Gastrocnemius medialis (tissue), 4 donors: ENCODE results near the gene RADIL. TPM values are rescaled to one million over a fixed set of nuclear protein-coding genes. Genes with fewer than 3 reads are reported as not detected.

Experiments
- ATAC-seq, 2 donors: fragments of 150-250 bp; one replicate each; pipeline ENCODE4 v1.9.1; 2016
- DNase-seq, 2 donors: peaks; one replicate each; pipeline ENCODE4 v3.0.0-alpha.2; 2019
- H3K27ac ChIP-seq, 4 donors: fragments of 200-600 bp; sonication (generic); 1 replicate in 1 of 4; 2 replicates in 3 of 4; pipeline ENCODE4 v1.5.1; 2016 to 2018; ENCODE audit warnings: mild to moderate bottlenecking in 2 of 4, moderate library complexity in 1 of 4
- H3K27me3 ChIP-seq, 3 donors: fragments of 200-600 bp; sonication (generic) in 2 of 3; 1 replicate in 1 of 3; 2 replicates in 2 of 3; pipeline versions ENCODE4 v1.5.1 to v1.6.0; 2016 to 2019; ENCODE audit warnings: mild to moderate bottlenecking in 1 of 3, moderate library complexity in 1 of 3
- H3K36me3 ChIP-seq, 2 donors: fragments of 200-600 bp; sonication (generic) in 1 of 2; one replicate each; pipeline ENCODE4 v1.5.1; 2017 to 2018
- H3K4me1 ChIP-seq, 2 donors: fragments of 200-600 bp; sonication (generic) in 1 of 2; one replicate each; pipeline ENCODE4 v1.5.1; 2016 to 2017; ENCODE audit warnings: mild to moderate bottlenecking in 2 of 2
- H3K4me3 ChIP-seq, 4 donors: fragments of 200-600 bp; sonication (generic) in 3 of 4; 1 replicate in 1 of 4; 2 replicates in 3 of 4; pipeline ENCODE4 v1.5.1; 2016 to 2019; ENCODE audit warnings: mild to moderate bottlenecking in 2 of 4
- H3K9me3 ChIP-seq, 3 donors: fragments of 200-600 bp; sonication (generic) in 2 of 3; 1 replicate in 1 of 3; 2 replicates in 2 of 3; pipeline ENCODE4 v1.5.1; 2016 to 2019
- POLR2A ChIP-seq, 2 donors: fragments of 450-650 bp; IDR thresholded peaks; one replicate each; pipeline ENCODE4 v1.6.1; 2017; ENCODE audit warnings: antibody characterized with exemption in 2 of 2, mild to moderate bottlenecking in 2 of 2, moderate library complexity in 2 of 2
- in situ Hi-C, 4 donors: fragments of 200-750 bp; cut with MboI; loops; one replicate each; pipeline versions ENCODE4 v1.15.0 to v1.8.0; 2017; ENCODE audit warnings: low sequenced_read_pairs in 4 of 4
- intact Hi-C: fragments of 100-400 bp; cut with DNase I; formaldehyde crosslinking; loops from one replicate; pipeline ENCODE4 v1.15.1; 2023; ENCODE audit warnings: low total_unique reads
- total RNA-seq, 4 donors: library from RNA; depleted of rRNA; stranded (reverse); fragments of >200 nt; gene quantifications; one replicate each; pipeline versions ENCODE4 v1.1.0 to v1.2.3, GENCODE V29; 2016
- TF ChIP-seq, protein P1 (sequence below), 5 experiments: fragments of 450-650 bp in 3 of 5; fragments of 200-600 bp in 2 of 5; sonication (generic) in 2 of 5; IDR thresholded peaks in 4 of 5; conservative IDR thresholded peaks in 1 of 5; 1 replicate in 4 of 5; 2 replicates in 1 of 5; pipeline ENCODE4 v1.5.1; 2016 to 2019; ENCODE audit warnings: antibody characterized with exemption in 5 of 5, mild to moderate bottlenecking in 3 of 5, moderate library complexity in 3 of 5

Gene RADIL
- total RNA-seq, 4 donors from 2014 or later, result 2.1 to 12.1 (median 5.0) TPM

DNA sequence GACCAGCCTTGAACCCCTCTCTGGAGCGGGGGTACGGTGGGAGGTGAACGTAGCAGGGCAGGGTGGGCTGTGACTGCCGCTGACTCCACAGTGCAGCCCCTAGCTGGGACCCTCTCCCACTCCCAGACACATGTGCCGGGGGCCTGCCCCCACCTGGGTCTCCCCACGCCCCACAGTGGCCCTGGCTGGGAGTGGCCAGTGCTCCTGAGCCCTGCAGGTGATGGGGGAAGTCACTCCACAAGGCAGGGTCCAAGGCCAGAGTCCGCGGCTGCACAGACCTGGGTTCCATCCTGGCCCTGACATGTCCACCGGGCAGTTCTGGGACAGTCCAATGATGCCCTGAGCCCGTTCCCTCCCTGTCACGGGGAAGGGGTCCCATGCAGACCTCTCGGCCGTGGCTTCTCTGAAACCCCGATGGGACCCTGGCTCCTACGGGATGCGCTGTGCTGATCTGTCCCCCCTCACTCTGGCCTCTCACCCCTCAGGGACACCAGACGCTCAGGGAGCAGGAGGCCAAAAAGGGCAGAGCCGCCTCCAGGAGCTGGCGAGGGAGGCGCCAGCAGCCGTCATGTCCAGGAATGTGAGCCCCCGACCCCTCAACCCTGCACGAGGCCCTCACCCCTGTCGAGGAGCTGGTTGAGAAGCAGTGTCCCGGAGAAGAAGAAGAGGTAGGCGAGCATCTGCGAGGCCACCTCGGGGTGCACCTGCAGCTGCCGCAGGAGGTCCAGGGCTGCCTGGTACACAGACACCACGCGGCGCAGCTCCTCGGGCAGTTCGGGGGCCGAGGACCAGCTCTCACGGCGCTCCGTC is 67.7 kb downstream of the RADIL start:
- no peak for TF ChIP-seq POLR2A (IDR thresholded peaks at IDR 0.05)
- TF ChIP-seq, protein P1, sequence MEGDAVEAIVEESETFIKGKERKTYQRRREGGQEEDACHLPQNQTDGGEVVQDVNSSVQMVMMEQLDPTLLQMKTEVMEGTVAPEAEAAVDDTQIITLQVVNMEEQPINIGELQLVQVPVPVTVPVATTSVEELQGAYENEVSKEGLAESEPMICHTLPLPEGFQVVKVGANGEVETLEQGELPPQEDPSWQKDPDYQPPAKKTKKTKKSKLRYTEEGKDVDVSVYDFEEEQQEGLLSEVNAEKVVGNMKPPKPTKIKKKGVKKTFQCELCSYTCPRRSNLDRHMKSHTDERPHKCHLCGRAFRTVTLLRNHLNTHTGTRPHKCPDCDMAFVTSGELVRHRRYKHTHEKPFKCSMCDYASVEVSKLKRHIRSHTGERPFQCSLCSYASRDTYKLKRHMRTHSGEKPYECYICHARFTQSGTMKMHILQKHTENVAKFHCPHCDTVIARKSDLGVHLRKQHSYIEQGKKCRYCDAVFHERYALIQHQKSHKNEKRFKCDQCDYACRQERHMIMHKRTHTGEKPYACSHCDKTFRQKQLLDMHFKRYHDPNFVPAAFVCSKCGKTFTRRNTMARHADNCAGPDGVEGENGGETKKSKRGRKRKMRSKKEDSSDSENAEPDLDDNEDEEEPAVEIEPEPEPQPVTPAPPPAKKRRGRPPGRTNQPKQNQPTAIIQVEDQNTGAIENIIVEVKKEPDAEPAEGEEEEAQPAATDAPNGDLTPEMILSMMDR (IDR thresholded peaks at IDR 0.05 in 4 of 5, conservative IDR thresholded peaks at IDR 0.05 in 1 of 5), result no peak
- Histone ChIP-seq H3K4me1 (no peaks in the 10 kb centered on the region), H3K27ac (no peak overlapping the region), H3K27me3 (no peaks in the 10 kb centered on the region), H3K4me3 (no peak overlapping the region), H3K9me3 (no peaks in the 10 kb centered on the region), H3K36me3 (no peaks in the 10 kb centered on the region)
- in situ Hi-C loops (no loop called here), intact Hi-C loops (no loop called here)
- ATAC-seq (no peak), DNase-seq (no peak)

DNA sequence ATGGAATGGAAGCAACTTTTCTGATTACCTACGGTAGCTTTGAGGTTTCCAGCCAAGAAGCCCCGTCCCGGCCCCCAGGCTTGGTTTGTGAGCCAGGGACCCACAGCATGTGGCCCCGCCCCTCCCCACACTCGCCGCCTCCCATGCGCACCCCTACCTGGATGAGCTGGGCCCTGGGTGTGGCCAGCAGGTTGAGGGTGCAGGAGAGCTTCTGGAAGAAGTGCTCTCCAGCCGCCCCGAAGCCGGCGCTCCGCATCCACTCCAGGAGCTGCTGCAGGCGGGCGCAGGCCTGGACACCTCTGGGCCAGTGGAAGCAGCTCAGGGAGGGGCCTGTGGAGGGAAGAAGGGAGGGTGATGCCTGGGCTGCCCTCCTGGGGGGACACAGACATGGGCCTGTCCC is 68.4 kb downstream of the RADIL start:
- TF ChIP-seq, protein P1 (IDR thresholded peaks at IDR 0.05 in 4 of 5, conservative IDR thresholded peaks at IDR 0.05 in 1 of 5), result no peak
- no peak for TF ChIP-seq POLR2A (IDR thresholded peaks at IDR 0.05)
- no peaks in the 10 kb centered on the region for H3K27me3 ChIP-seq
- ATAC-seq, result no peak
- no peaks in the 10 kb centered on the region for H3K36me3 ChIP-seq
- in situ Hi-C loops, result no loop called here
- no peaks in the 10 kb centered on the region for H3K4me1 ChIP-seq
- no peaks in the 10 kb centered on the region for H3K9me3 ChIP-seq
- intact Hi-C loops, result no loop called here
- H3K4me3 ChIP-seq, result no peak overlapping the region
- no peak for DNase-seq
- no peak overlapping the region for H3K27ac ChIP-seq

DNA sequence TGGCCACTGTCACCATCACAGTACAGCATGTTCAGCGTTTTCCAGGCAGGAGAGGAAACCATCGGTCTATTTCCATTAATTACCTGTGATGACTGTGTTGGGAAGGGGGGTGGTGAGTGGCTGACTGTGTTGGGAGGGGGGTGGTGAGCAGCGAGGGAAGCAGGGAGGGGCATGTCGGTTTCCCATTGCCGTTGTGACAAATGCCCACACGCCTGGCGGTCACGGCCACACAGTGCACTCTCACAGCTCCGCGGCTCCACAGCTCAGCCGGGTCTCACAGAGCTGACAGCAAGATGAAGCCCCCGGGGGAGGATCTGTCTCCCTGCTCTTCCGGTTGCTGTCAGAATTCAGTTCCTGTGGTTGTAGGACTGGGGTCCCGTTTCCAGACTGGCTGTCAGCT is 69.1 kb downstream of the RADIL start:
- TF ChIP-seq, protein P1 (IDR thresholded peaks at IDR 0.05 in 4 of 5, conservative IDR thresholded peaks at IDR 0.05 in 1 of 5), result no peak
- TF ChIP-seq POLR2A (IDR thresholded peaks at IDR 0.05), result no peak
- H3K36me3 ChIP-seq, result no peaks in the 10 kb centered on the region

DNA sequence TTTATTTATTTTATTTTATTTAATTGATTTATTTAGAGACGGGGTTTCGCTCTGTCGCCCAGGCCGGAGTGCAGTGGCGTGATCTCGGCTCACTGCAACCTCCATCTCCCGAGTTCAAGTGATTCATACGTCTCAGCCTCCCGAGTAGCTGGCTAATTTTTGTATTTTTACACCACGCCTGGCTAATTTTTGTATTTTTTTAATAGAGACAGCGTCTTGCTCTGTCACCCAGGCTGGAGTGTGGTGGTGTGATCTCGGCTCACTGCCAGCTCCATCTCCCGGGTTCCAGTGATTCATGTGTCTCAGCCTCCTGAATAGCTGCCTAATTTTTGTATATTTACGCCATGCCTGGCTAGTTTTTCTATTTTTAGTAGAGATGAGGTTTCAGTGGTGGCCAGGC is 73.8 kb downstream of the RADIL start:
- DNase-seq (no peak), ATAC-seq (no peak)
- intact Hi-C loops, result no loop called here
- in situ Hi-C loops, result loop anchor here in 1 of 4 donors (10.0 kb wide), 1 partner anchor 275 kb away; no protein-coding TSS in a partner anchor
- Histone ChIP-seq H3K9me3 (no peaks in the 10 kb centered on the region), H3K4me1 (no peaks in the 10 kb centered on the region), H3K4me3 (no peak overlapping the region), H3K27me3 (no peaks in the 10 kb centered on the region), H3K27ac (peak overlapping the region; percentile 45 to 67 (median 62)), H3K36me3 (no peaks in the 10 kb centered on the region)
- TF ChIP-seq, protein P1 (IDR thresholded peaks at IDR 0.05 in 4 of 5, conservative IDR thresholded peaks at IDR 0.05 in 1 of 5), result no peak
- TF ChIP-seq POLR2A (IDR thresholded peaks at IDR 0.05), result no peak

More for the DNA sequence above, 69.1 kb downstream of the RADIL start:
- no peak overlapping the region for H3K27ac ChIP-seq
- intact Hi-C loops (no loop called here), in situ Hi-C loops (no loop called here)
- H3K9me3 ChIP-seq, result no peaks in the 10 kb centered on the region
- DNase-seq (no peak), ATAC-seq (no peak)
- no peaks in the 10 kb centered on the region for H3K4me1 ChIP-seq
- H3K4me3 ChIP-seq, result no peak overlapping the region
- H3K27me3 ChIP-seq, result no peaks in the 10 kb centered on the region
